ENCODE measurements around the gene PDHA2. TPM values are rescaled to one million over a fixed set of nuclear protein-coding genes. Genes with fewer than 3 reads are reported as not detected.

PDHA2 gene
- total RNA-seq, 2 experiments from 2014 or later = not detected

- DNase-seq = no peak
- Mint-ChIP-seq H3K4me3 (no peak overlapping the region), H3K9me3 (peaks cover 14% of the 10 kb centered on the region), H3K27ac (no peak overlapping the region), H3K4me1 (no peaks in the 10 kb centered on the region), H3K36me3 (ENCODE audit: low read depth) (no peaks in the 10 kb centered on the region), H3K27me3 (no peaks in the 10 kb centered on the region)
- POLR2A ChIA-PET = no interaction called here
- CTCF ChIA-PET = no interaction called here
These were observed 30.1 kb downstream of the PDHA2 start for GRCh38 chr4:95869961-95870500.

GRCh38 chr4:95877636-95878035 lies 37.7 kb downstream of the PDHA2 start:
- H3K4me3 Mint-ChIP-seq = no peak overlapping the region
- H3K36me3 Mint-ChIP-seq (ENCODE audit: low read depth) = no peaks in the 10 kb centered on the region
- DNase-seq = no peak
- no peaks in the 10 kb centered on the region for H3K27me3 Mint-ChIP-seq
- ChIA-PET POLR2A (no interaction called here), CTCF (no interaction called here)
- H3K9me3 Mint-ChIP-seq = no peaks in the 10 kb centered on the region
- no peaks in the 10 kb centered on the region for H3K4me1 Mint-ChIP-seq
- no peak overlapping the region for H3K27ac Mint-ChIP-seq

GRCh38 chr4:95887551-95887950 lies 47.7 kb downstream of the PDHA2 start:
- Mint-ChIP-seq H3K9me3 (peaks cover 2% of the 10 kb centered on the region), H3K27me3 (no peaks in the 10 kb centered on the region), H3K4me1 (no peaks in the 10 kb centered on the region), H3K27ac (no peak overlapping the region), H3K4me3 (no peak overlapping the region), H3K36me3 (ENCODE audit: low read depth) (no peaks in the 10 kb centered on the region)
- CTCF ChIA-PET = no interaction called here
- POLR2A ChIA-PET = no interaction called here
- DNase-seq = no peak

GRCh38 chr4:95889662-95890061 lies 49.8 kb downstream of the PDHA2 start:
- Mint-ChIP-seq H3K9me3 (peaks cover 4% of the 10 kb centered on the region), H3K27me3 (no peaks in the 10 kb centered on the region), H3K4me3 (no peak overlapping the region), H3K27ac (no peak overlapping the region), H3K36me3 (ENCODE audit: low read depth) (no peaks in the 10 kb centered on the region), H3K4me1 (no peaks in the 10 kb centered on the region)
- no peak for DNase-seq
- POLR2A ChIA-PET = no interaction called here
- CTCF ChIA-PET = no interaction called here

Data from activated CD4-positive, alpha-beta memory T cell treated with anti-CD3 and anti-CD28 coated beads, Interleukin-2, amount 10 ng/mL, durations not matched to agents 7 days and 5 days (primary cell).